K562 (cell line): ENCODE measurements around the gene OXSR1. TPM values are rescaled to one million over a fixed set of nuclear protein-coding genes. Genes with fewer than 3 reads are reported as not detected.

Experiments used
- ATAC-seq: fragments of 200-7000 bp; cut with Tn5 transposase; 3 replicates; pipeline ENCODE4 v1.9.1; 2020; ENCODE audit warnings: moderate library complexity
- BruUV-seq: library from RNA; stranded (reverse); fragments of 400-500 nt; replicated peaks from 2 replicates; lab custom pipeline; 2021; lab: Mats Ljungman, UMichigan
- CTCF ChIA-PET: fragments of 300-600 bp; formaldehyde crosslinking; extraction: SDS; loops from one replicate; lab custom pipeline; 2021; ENCODE audit warnings: low intra/inter-chr PET ratio; lab: Yijun Ruan, JAX
- POLR2A ChIA-PET: fragments of 300-600, 350-650 bp; sonication (Branson Sonifier 250); formaldehyde crosslinking; extraction: SDS; loops from one replicate; lab custom pipeline; 2021; ENCODE audit warnings: antibody characterized with exemption, inconsistent platforms; lab: Yijun Ruan, JAX
- DNase-seq, 4 experiments: peaks; one replicate each; pipeline versions ENCODE4 v3.0.0 to v3.0.0-alpha.2; 2011 to 2018; ENCODE audit warnings: low spot score in 3 of 4, mixed read lengths in 3 of 4; ENCODE audit errors: extremely low read depth in 1 of 4
- FAIRE-seq: peaks from 2 replicates; lab custom pipeline; 2011; peaks lifted over from hg19 to GRCh38; lab: Jason Lieb, UNC
- H2AFZ ChIP-seq: 2 replicates; pipeline ENCODE4 v1.6.0; 2011; ENCODE audit warnings: low read depth, low read length, control low read depth, inconsistent platforms
- H3K27ac ChIP-seq: fragments of 200-600 bp; 3 replicates; pipeline ENCODE4 v1.8.0; 2011; ENCODE audit warnings: low read depth, mild to moderate bottlenecking, control low read depth, inconsistent platforms, low read length, moderate library complexity, mixed read lengths; ENCODE audit errors: extremely low read depth
- H3K27me3 ChIP-seq, 2 experiments: fragments of 300-600 bp in 1 of 2; 2 replicates in 1 of 2; 3 replicates in 1 of 2; pipeline versions ENCODE4 v1.6.0 to v1.8.0; 2011; ENCODE audit warnings: inconsistent platforms in 2 of 2, low read length in 2 of 2, mild to moderate bottlenecking in 1 of 2, mixed read lengths in 1 of 2, moderate library complexity in 1 of 2; ENCODE audit not compliant: control insufficient read depth in 2 of 2, insufficient read depth in 2 of 2
- H3K36me3 ChIP-seq: fragments of 300-600 bp; 3 replicates; pipeline ENCODE4 v1.8.0; 2011; ENCODE audit warnings: mild to moderate bottlenecking, low read length, inconsistent platforms; ENCODE audit not compliant: control insufficient read depth, insufficient read depth
- H3K4me1 ChIP-seq, 2 experiments: fragments of 200-600 bp in 1 of 2; replicated peaks in 1 of 2; 2 replicates in 1 of 2; 3 replicates in 1 of 2; pipeline versions ENCODE4 v1.5.1 to v1.8.0; 2011; ENCODE audit warnings: inconsistent platforms in 2 of 2, low read length in 2 of 2, mild to moderate bottlenecking in 1 of 2, mixed read lengths in 1 of 2, moderate library complexity in 1 of 2; ENCODE audit not compliant: control insufficient read depth in 2 of 2, insufficient read depth in 2 of 2
- H3K4me2 ChIP-seq: 2 replicates; pipeline ENCODE4 v1.6.1; 2011; ENCODE audit warnings: low read length, control low read depth, inconsistent platforms, mixed read lengths; ENCODE audit not compliant: insufficient read depth
- H3K4me3 ChIP-seq: fragments of 200-600 bp; sonication (generic), shearing (Covaris generic); 2 replicates; pipeline ENCODE4 v1.5.1; 2016; ENCODE audit warnings: control low read depth, inconsistent platforms
- H3K79me2 ChIP-seq: fragments of 200-600 bp; 3 replicates; pipeline ENCODE4 v1.8.0; 2011; ENCODE audit warnings: low read length, inconsistent platforms; ENCODE audit not compliant: control insufficient read depth, insufficient read depth
- H3K9ac ChIP-seq, 2 experiments: 2 replicates each; pipeline versions ENCODE4 v1.6.0 to v1.6.1; 2011; ENCODE audit warnings: low read depth in 2 of 2, low read length in 2 of 2, control low read depth in 1 of 2, inconsistent platforms in 1 of 2, mild to moderate bottlenecking in 1 of 2, mixed read lengths in 1 of 2; ENCODE audit not compliant: insufficient read depth in 1 of 2
- H3K9me1 ChIP-seq: one replicate; pipeline ENCODE4 v1.6.0; 2011; ENCODE audit warnings: inconsistent platforms, mild to moderate bottlenecking, low read length, moderate library complexity; ENCODE audit not compliant: control insufficient read depth, insufficient read depth
- H3K9me3 ChIP-seq: replicated peaks from 2 replicates; pipeline ENCODE4 v1.5.1; 2011; ENCODE audit warnings: low read depth, low read length, inconsistent platforms; ENCODE audit not compliant: control insufficient read depth, insufficient read depth
- H4K20me1 ChIP-seq: replicated peaks from 2 replicates; pipeline ENCODE4 v1.6.1; 2011; ENCODE audit warnings: low read length, inconsistent platforms, mixed read lengths; ENCODE audit not compliant: control insufficient read depth, insufficient read depth
- CBFA2T3 ChIP-seq: fragments of 450-650 bp; IDR thresholded peaks from 2 replicates; pipeline ENCODE4 v1.6.1; 2017
- CCAR2 ChIP-seq: fragments of 200-400 bp; formaldehyde crosslinking; IDR thresholded peaks from 2 replicates; pipeline ENCODE4 v1.6.1; 2017; ENCODE audit warnings: mild to moderate bottlenecking, low read depth, low read length
- FUS ChIP-seq: fragments of 200-400 bp; formaldehyde crosslinking; optimal IDR thresholded peaks from 2 replicates; pipeline ENCODE3; 2017; ENCODE audit warnings: low read depth, low read length
- MAFG ChIP-seq: fragments of 450-650 bp; conservative IDR thresholded peaks from 2 replicates; pipeline ENCODE4 v1.6.1; 2016; ENCODE audit warnings: missing genetic modification characterization, missing compliant biosample characterization
- POLR2B ChIP-seq: fragments of 450-650 bp; IDR thresholded peaks from 2 replicates; pipeline ENCODE4 v1.6.1; 2018; ENCODE audit warnings: low read depth; ENCODE audit not compliant: partially characterized antibody
- PYGO2 ChIP-seq: fragments of 450-650 bp; IDR thresholded peaks from 2 replicates; pipeline ENCODE4 v1.6.1; 2016; ENCODE audit warnings: mild to moderate bottlenecking, missing genetic modification characterization, moderate library complexity, missing compliant biosample characterization
- SMARCA5 ChIP-seq: fragments of 450-650 bp; IDR thresholded peaks from 2 replicates; pipeline ENCODE4 v1.6.1; 2016
- SRSF3 ChIP-seq: fragments of 200-400 bp; formaldehyde crosslinking; IDR thresholded peaks from 2 replicates; pipeline ENCODE4 v1.6.1; 2016; ENCODE audit warnings: mild to moderate bottlenecking, low read length, moderate library complexity; ENCODE audit not compliant: insufficient read depth
- TEAD1 ChIP-seq, 2 experiments: fragments of 450-650 bp in 1 of 2; sonication (generic) in 1 of 2; formaldehyde crosslinking; IDR thresholded peaks; 2 replicates each; pipeline versions ENCODE4 v1.4.0 to v1.8.0; 2020 to 2022; ENCODE audit warnings: mild to moderate bottlenecking in 2 of 2, missing genetic modification reagents in 1 of 2
- U2AF2 ChIP-seq: fragments of 200-400 bp; formaldehyde crosslinking; optimal IDR thresholded peaks from 2 replicates; pipeline ENCODE3; 2017; ENCODE audit warnings: low read depth, mild to moderate bottlenecking, low read length
- ZBTB17 ChIP-seq: fragments of 450-650 bp; formaldehyde crosslinking; IDR thresholded peaks from 2 replicates; pipeline ENCODE4 v1.4.0; 2020; ENCODE audit warnings: mild to moderate bottlenecking
- ZNF75A ChIP-seq: fragments of 450-650 bp; formaldehyde crosslinking; IDR thresholded peaks from 2 replicates; pipeline ENCODE4 v1.4.0; 2020; ENCODE audit warnings: mild to moderate bottlenecking
- ZSCAN32 ChIP-seq: fragments of 450-650 bp; formaldehyde crosslinking; IDR thresholded peaks from 2 replicates; pipeline ENCODE4 v1.4.0; 2020; ENCODE audit warnings: mild to moderate bottlenecking, moderate library complexity
- WGBS: fragments of 100-300 bp; shearing (Covaris generic); methylation state at CpG from one replicate; pipeline ENCODE4 v1.1.6; 2016; ENCODE audit warnings: low coverage, mixed read lengths; ENCODE audit not compliant: insufficient coverage; ENCODE audit errors: missing lambda C conversion rate; 5-methylcytosine and 5-hydroxymethylcytosine counted together
- in situ Hi-C: fragments of 300-500 bp; cut with MboI; formaldehyde crosslinking; loops from 4 replicates; pipeline ENCODE4 v1.15.0; 2018; ENCODE audit warnings: inconsistent platforms, mixed read lengths
- intact Hi-C: fragments of 100-400 bp; cut with micrococcal nuclease; formaldehyde crosslinking; loops from 2 replicates; pipeline ENCODE4 v1.14.2; 2022
- polyA plus RNA-seq, 8 experiments: library from polyadenylated mRNA; depleted of rRNA in 4 of 8; stranded (reverse) in 5 of 8; unstranded in 3 of 8; fragments of >200 nt; fragmentation: Nextera tagmentation in 2 of 8; fragmentation: Illumina TruSeq in 1 of 8; extraction: Ambion mirVana in 2 of 8; extraction: Trizol in 1 of 8; gene quantifications; 2 replicates each; pipeline versions ENCODE4 v1.2.1 to v1.2.3, GENCODE V29; 2011 to 2014; ENCODE audit warnings: inconsistent platforms in 1 of 8, missing spikeins in 1 of 8
- total RNA-seq, 7 experiments: library from RNA; depleted of rRNA in 6 of 7; stranded (reverse); fragments of >200 nt in 6 of 7; fragmentation: Illumina TruSeq in 2 of 7; extraction: Trizol in 2 of 7; gene quantifications; 2 replicates each; pipeline versions ENCODE4 v1.2.1 to v1.2.3, GENCODE V29; 2011 to 2021; ENCODE audit warnings: low replicate concordance in 1 of 7
- TF ChIP-seq, protein P1 (sequence below): sonication (generic); formaldehyde crosslinking; IDR thresholded peaks from 2 replicates; pipeline ENCODE4 v1.8.0; 2022; ENCODE audit warnings: mild to moderate bottlenecking, missing genetic modification reagents
- TF ChIP-seq, protein P2 (sequence below): fragments of 450-650 bp; IDR thresholded peaks from 2 replicates; pipeline ENCODE4 v1.6.1; 2016; ENCODE audit warnings: borderline replicate concordance
- TF ChIP-seq, protein P3 (sequence below): fragments of 450-650 bp; formaldehyde crosslinking; IDR thresholded peaks from 2 replicates; pipeline ENCODE4 v1.4.0; 2020; ENCODE audit warnings: mild to moderate bottlenecking, moderate library complexity
- TF ChIP-seq, protein P4 (sequence below): fragments of 250-450 bp; sonication (Bioruptor Pico); IDR thresholded peaks from 2 replicates; pipeline ENCODE4 v1.8.0; 2022; ENCODE audit warnings: inconsistent platforms

OXSR1 gene
- total and polyA plus RNA-seq, 9 of the 15 experiments (the other 6 are each of a cell fraction or from before 2014, with no cell fraction given), result 15.7 to 87.6 (median 48.7) TPM

DNA sequence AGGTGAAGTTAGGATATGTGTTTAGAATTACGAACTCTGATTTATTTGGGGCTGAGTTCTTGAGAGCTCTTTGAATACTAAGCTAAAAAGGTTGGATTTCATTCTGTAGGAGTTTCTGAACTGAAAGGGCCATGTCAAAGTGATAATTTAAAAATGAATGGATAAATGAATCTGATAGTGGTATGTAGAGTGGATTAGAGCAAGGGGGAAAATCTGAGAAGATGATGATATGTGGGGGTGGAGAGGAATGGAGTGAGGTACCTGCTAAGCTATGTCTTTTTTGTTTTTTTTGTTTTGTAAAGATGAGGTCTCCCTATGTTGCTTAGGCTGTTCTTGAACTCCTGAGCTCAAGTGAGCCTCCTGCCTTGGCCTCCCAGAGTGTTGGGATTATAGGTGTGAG lies 55.7 kb downstream of the OXSR1 start:
- peaks cover 8% of the 10 kb centered on the region for H4K20me1 ChIP-seq
- POLR2A ChIA-PET, result interaction anchor here (0.7 to 2.2 kb wide), 5 partner anchors 11 to 84 kb away, joined by 3 to 6 read pairs (median 3); partner anchors contain the start of genes ACAA1 and OXSR1
- intact Hi-C loops, result loop anchor here (10.0 kb wide), 1 partner anchor 86 kb away; the partner anchor contains the start of genes ACAA1 and MYD88
- H3K27ac ChIP-seq, result no peak overlapping the region
- H3K9me3 ChIP-seq, result no peaks in the 10 kb centered on the region
- FAIRE-seq (no peak), ATAC-seq (no peak), DNase-seq (no peak)
- in situ Hi-C loops, result no loop called here
- H3K27me3 ChIP-seq, result no peaks in the 10 kb centered on the region
- peaks cover 7% of the 10 kb centered on the region; the same call in 1 of the 3 replicates for H3K79me2 ChIP-seq
- H3K4me3 ChIP-seq, result no peak overlapping the region
- no peak overlapping the region for H2AFZ ChIP-seq
- CTCF ChIA-PET, result no interaction called here
- BruUV-seq, result no TSS peak
- H3K4me2 ChIP-seq, result no peak overlapping the region
- H3K4me1 ChIP-seq, result peaks cover 4 to 8% of the 10 kb centered on the region in 2 experiments; a peak in 4 of 5 replicates
- H3K36me3 ChIP-seq, result peaks cover 56% of the 10 kb centered on the region
- H3K9ac ChIP-seq, result no peak overlapping the region
- peaks cover 2% of the 10 kb centered on the region for H3K9me1 ChIP-seq
- 86% methylated on average over 1 of the region's 1 CpG for WGBS
- no peak for TF ChIP-seq ZSCAN32 (CRISPR knock-in tag)
- TF ChIP-seq SMARCA5, result no peak
- no peak for TF ChIP-seq ZBTB17 (CRISPR knock-in tag)
- no peak for TF ChIP-seq CCAR2
- TF ChIP-seq, protein P1, sequence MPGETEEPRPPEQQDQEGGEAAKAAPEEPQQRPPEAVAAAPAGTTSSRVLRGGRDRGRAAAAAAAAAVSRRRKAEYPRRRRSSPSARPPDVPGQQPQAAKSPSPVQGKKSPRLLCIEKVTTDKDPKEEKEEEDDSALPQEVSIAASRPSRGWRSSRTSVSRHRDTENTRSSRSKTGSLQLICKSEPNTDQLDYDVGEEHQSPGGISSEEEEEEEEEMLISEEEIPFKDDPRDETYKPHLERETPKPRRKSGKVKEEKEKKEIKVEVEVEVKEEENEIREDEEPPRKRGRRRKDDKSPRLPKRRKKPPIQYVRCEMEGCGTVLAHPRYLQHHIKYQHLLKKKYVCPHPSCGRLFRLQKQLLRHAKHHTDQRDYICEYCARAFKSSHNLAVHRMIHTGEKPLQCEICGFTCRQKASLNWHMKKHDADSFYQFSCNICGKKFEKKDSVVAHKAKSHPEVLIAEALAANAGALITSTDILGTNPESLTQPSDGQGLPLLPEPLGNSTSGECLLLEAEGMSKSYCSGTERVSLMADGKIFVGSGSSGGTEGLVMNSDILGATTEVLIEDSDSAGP (CRISPR knock-in tag), result no peak
- TF ChIP-seq POLR2B, result no peak
- no peak for TF ChIP-seq U2AF2
- no peak for TF ChIP-seq TEAD1 (CRISPR knock-in tag; IDR thresholded peaks at IDR 0.05)
- no peak for TF ChIP-seq PYGO2 (tag)
- TF ChIP-seq, protein P2, sequence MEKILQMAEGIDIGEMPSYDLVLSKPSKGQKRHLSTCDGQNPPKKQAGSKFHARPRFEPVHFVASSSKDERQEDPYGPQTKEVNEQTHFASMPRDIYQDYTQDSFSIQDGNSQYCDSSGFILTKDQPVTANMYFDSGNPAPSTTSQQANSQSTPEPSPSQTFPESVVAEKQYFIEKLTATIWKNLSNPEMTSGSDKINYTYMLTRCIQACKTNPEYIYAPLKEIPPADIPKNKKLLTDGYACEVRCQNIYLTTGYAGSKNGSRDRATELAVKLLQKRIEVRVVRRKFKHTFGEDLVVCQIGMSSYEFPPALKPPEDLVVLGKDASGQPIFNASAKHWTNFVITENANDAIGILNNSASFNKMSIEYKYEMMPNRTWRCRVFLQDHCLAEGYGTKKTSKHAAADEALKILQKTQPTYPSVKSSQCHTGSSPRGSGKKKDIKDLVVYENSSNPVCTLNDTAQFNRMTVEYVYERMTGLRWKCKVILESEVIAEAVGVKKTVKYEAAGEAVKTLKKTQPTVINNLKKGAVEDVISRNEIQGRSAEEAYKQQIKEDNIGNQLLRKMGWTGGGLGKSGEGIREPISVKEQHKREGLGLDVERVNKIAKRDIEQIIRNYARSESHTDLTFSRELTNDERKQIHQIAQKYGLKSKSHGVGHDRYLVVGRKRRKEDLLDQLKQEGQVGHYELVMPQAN, result no peak
- TF ChIP-seq FUS, result no peak
- TF ChIP-seq, protein P3, sequence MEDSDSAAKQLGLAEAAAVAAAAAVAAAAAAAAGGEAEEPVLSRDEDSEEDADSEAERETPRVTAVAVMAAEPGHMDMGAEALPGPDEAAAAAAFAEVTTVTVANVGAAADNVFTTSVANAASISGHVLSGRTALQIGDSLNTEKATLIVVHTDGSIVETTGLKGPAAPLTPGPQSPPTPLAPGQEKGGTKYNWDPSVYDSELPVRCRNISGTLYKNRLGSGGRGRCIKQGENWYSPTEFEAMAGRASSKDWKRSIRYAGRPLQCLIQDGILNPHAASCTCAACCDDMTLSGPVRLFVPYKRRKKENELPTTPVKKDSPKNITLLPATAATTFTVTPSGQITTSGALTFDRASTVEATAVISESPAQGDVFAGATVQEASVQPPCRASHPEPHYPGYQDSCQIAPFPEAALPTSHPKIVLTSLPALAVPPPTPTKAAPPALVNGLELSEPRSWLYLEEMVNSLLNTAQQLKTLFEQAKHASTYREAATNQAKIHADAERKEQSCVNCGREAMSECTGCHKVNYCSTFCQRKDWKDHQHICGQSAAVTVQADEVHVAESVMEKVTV (CRISPR knock-in tag), result no peak
- no peak for TF ChIP-seq MAFG (tag)
- TF ChIP-seq CBFA2T3, result no peak
- TF ChIP-seq ZNF75A, result no peak
- TF ChIP-seq, protein P4, sequence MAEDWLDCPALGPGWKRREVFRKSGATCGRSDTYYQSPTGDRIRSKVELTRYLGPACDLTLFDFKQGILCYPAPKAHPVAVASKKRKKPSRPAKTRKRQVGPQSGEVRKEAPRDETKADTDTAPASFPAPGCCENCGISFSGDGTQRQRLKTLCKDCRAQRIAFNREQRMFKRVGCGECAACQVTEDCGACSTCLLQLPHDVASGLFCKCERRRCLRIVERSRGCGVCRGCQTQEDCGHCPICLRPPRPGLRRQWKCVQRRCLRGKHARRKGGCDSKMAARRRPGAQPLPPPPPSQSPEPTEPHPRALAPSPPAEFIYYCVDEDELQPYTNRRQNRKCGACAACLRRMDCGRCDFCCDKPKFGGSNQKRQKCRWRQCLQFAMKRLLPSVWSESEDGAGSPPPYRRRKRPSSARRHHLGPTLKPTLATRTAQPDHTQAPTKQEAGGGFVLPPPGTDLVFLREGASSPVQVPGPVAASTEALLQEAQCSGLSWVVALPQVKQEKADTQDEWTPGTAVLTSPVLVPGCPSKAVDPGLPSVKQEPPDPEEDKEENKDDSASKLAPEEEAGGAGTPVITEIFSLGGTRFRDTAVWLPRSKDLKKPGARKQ, result no peak
- no peak for TF ChIP-seq SRSF3
